Motor neuron (in vitro differentiated cells): ENCODE measurements around the gene CRIP2. TPM values are rescaled to one million over a fixed set of nuclear protein-coding genes. Genes with fewer than 3 reads are reported as not detected.

Source experiments
- ATAC-seq, 8 experiments: fragments of 200-7000 bp; cut with Tn5 transposase; replicated peaks in 6 of 8; 2 replicates each; pipeline ENCODE4 v1.8.0; 2021; ENCODE audit warnings: mild to moderate bottlenecking in 8 of 8, moderate library complexity in 8 of 8
- H3K27ac ChIP-seq, 2 donors: fragments of 250-450 bp; sonication (Bioruptor Pico); 2 replicates each; pipeline ENCODE4 v1.9.0; 2021; ENCODE audit warnings: antibody characterized with exemption in 2 of 2, mild to moderate bottlenecking in 2 of 2, moderate library complexity in 1 of 2
- H3K4me1 ChIP-seq, 2 donors: fragments of 250-450 bp; sonication (Bioruptor Pico); replicated peaks in 1 of 2; 2 replicates each; pipeline ENCODE4 v1.6.1; 2021; ENCODE audit warnings: antibody characterized with exemption in 2 of 2, mild to moderate bottlenecking in 2 of 2, moderate library complexity in 1 of 2
- H3K4me3 ChIP-seq, 5 donors: fragments of 250-450 bp; sonication (Bioruptor Pico); 2 replicates each; pipeline ENCODE4 v1.9.0; 2021; ENCODE audit warnings: antibody characterized with exemption in 5 of 5, mild to moderate bottlenecking in 5 of 5, moderate library complexity in 4 of 5
- WGBS, 10 experiments: fragments of 450-650 bp; shearing (Covaris generic); methylation state at CpG; one replicate each; pipeline ENCODE4 v1.0.0; 2022; 5-methylcytosine and 5-hydroxymethylcytosine counted together
- in situ Hi-C, 9 experiments: fragments of 400-800 bp; cut with MboI; loops; one replicate each; pipeline ENCODE4 v1.15.0; 2021; ENCODE audit warnings: low sequenced_read_pairs in 9 of 9, low pct_unique_long_range_greater_than_20kb in 2 of 9; ENCODE audit not compliant: unreplicated experiment in 9 of 9
- total RNA-seq, 8 experiments: library from RNA; unstranded; fragments of 300-600 nt; gene quantifications; 2 replicates each; pipeline versions ENCODE4 v1.2.3 to v1.2.4, GENCODE V29; 2022

CRIP2 gene
- total RNA-seq, 8 experiments from 2014 or later = 9.5 to 194 (median 55.0) TPM

- H3K4me3 ChIP-seq = no peak overlapping the region
- no peak for ATAC-seq
- no peaks in the 10 kb centered on the region for H3K4me1 ChIP-seq
- no peak overlapping the region for H3K27ac ChIP-seq
- 60 to 100% methylated on average over 1 to 2 of the region's 18 CpGs; no CpG with 5 or more reads in 8 of the 10 experiments for WGBS, 10 experiments
- in situ Hi-C loops = no loop called here
Observed at GRCh38 chr14:105458010-105458409, 16.6 kb upstream of the CRIP2 start.

DNA sequence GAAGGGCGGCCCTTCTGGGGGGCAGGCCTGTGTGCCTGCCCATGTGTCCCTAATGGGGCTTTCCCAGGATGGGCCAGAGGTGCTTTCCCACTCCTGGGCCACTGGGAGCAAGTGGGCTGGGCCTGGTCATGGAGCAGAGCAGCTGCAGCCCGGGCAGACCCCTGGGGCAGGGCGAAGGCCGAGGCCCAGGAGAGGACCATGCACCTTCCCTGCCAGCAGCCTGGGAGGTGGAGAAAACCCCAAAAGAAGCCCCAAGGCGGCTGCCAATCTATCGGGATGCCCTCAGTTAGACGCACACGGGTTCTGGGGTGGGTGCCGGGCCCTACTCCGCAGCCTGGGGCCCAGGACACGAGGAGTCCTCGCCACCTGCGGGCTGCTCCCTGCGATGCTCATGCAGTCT, 16.1 kb upstream of the CRIP2 start:
- in situ Hi-C loops = no loop called here
- Histone ChIP-seq H3K4me3 (no peak overlapping the region), H3K4me1 (no peaks in the 10 kb centered on the region), H3K27ac (no peak overlapping the region)
- no peak for ATAC-seq
- whole genome bisulfite sequencing, 10 experiments = 80 to 100% methylated on average over 1 of the region's 14 CpGs; no CpG with 5 or more reads in 8 of the 10 experiments

GRCh38 chr14:105460116-105460515, 14.5 kb upstream of the CRIP2 start:
- Histone ChIP-seq H3K4me3 (no peak overlapping the region), H3K4me1 (no peaks in the 10 kb centered on the region), H3K27ac (no peak overlapping the region)
- ATAC-seq = no peak
- WGBS, 10 experiments = 80% methylated on average over 2 of the region's 17 CpGs; no CpG with 5 or more reads in 9 of the 10 experiments
- in situ Hi-C loops = no loop called here

DNA sequence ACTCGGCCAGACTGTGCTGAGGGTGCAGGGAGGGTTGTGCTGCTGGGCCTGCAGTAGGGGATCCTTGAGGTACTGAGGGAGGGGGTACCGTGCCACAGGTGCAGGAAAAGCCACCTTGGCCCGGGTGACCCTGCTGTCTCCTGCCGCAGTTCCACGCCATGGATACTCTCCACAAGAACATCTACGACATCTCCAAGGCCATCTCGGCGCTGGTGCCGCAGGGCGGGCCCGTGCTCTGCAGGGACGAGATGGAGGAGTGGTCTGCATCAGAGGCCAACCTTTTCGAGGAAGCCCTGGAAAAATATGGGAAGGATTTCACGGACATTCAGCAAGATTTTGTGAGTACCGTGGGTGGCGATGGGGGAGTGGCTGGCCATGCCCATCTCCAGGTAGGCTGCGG, 14.0 kb upstream of the CRIP2 start:
- Histone ChIP-seq H3K4me3 (no peak overlapping the region), H3K27ac (no peak overlapping the region), H3K4me1 (no peaks in the 10 kb centered on the region)
- WGBS, 10 experiments = 89 to 100% (median 98%) methylated on average over 2 to 12 of the region's 17 CpGs; no CpG with 5 or more reads in 5 of the 10 experiments
- no peak for ATAC-seq
- in situ Hi-C loops = no loop called here

DNA sequence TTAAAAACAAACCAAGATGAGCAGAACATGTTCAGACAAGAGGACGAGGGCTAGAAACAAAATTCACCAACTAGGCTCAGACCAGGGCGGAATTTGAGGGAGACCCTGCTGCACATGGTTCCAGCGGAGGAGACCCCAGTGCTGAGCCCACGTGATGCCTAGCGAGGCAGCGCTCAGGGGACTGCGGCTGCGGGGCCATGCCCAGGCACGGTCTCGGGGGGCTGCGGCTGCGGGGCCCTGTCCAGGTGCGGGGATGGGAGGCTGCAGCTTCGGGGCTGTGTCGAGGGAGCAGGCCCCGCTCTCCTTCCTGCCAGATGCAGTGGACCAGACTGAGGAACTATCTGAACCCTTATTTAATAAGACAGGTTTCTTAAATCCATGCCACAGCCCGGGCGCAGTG, 12.7 kb upstream of the CRIP2 start:
- 80 to 100% (median 92%) methylated on average over 1 to 5 of the region's 18 CpGs; no CpG with 5 or more reads in 6 of the 10 experiments for WGBS, 10 experiments
- no peak for ATAC-seq
- H3K27ac ChIP-seq = no peak overlapping the region

DNA sequence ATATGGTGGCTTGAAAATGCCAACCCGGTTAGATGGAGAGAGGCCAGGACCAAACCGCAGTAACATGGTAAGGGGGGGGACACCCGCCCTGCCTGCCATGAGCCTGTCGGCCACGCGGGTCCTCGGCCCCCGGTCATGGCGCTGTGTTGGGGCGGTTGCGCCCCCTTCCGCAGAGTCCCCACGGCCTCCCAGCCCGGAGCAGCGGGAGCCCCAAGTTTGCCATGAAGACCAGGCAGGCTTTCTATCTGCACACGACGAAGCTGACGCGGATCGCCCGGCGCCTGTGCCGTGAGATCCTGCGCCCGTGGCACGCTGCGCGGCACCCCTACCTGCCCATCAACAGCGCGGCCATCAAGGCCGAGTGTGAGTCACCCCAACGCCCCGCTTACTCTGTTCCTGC, 10.1 kb upstream of the CRIP2 start:
- ATAC-seq = no peak
- H3K4me3 ChIP-seq = no peak overlapping the region
- WGBS, 10 experiments = 50 to 100% (median 98%) methylated on average over 2 to 14 of the region's 33 CpGs; no CpG with 5 or more reads in 6 of the 10 experiments
- H3K4me1 ChIP-seq = no peaks in the 10 kb centered on the region
- in situ Hi-C loops = no loop called here
- no peak overlapping the region for H3K27ac ChIP-seq

More for the DNA sequence above, 12.7 kb upstream of the CRIP2 start:
- Histone ChIP-seq H3K4me3 (no peak overlapping the region), H3K4me1 (no peaks in the 10 kb centered on the region)
- in situ Hi-C loops = no loop called here

DNA sequence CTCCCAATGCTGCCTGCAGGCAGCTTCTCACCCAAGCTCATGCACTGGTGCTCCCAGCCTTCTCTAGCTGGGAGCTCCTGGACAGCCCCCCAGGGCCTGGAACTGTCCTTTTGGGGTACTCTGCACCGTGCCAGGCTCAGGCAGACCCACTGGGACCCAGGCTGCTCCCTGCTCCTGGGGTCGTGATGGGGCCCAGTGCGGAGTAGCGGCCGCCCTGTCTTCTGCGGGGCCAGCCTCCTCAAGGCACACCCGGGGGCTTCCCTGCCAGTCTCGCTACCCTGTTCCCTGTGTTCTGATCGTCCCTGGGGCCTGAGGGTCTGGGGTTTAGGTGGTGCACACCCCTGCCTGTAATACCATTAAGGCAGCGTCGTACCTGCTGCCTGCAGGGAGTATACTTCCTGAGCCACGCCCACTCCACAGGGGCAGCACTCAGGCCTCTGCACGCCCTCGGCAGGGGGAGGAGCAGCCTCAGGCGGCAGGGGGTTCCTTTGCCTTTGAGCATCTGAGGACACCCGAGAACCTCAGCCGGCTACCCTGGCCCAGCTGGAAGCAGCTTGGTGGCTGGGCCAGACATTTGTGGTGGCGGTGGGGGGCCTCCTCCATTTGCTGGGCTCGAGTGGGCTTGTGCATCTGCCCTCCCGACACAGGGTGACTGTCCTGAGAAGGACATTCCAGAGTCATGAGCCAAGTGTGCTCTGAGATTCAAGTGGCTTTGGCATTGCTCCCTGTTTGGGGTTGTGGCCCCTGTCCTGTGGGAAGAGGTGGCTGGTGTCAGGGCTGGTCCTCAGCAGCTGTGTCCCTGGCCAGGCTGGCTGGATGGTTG, 9.2 kb upstream of the CRIP2 start:
- peaks cover under 1 to 2% of the 10 kb centered on the region in 2 donors for H3K4me1 ChIP-seq
- no peak overlapping the region for H3K4me3 ChIP-seq
- H3K27ac ChIP-seq = no peak overlapping the region
- in situ Hi-C loops = no loop called here
- ATAC-seq = no peak
- WGBS, 10 experiments = 47 to 81% (median 71%) methylated on average over 2 to 7 of the region's 20 CpGs; no CpG with 5 or more reads in 6 of the 10 experiments

DNA sequence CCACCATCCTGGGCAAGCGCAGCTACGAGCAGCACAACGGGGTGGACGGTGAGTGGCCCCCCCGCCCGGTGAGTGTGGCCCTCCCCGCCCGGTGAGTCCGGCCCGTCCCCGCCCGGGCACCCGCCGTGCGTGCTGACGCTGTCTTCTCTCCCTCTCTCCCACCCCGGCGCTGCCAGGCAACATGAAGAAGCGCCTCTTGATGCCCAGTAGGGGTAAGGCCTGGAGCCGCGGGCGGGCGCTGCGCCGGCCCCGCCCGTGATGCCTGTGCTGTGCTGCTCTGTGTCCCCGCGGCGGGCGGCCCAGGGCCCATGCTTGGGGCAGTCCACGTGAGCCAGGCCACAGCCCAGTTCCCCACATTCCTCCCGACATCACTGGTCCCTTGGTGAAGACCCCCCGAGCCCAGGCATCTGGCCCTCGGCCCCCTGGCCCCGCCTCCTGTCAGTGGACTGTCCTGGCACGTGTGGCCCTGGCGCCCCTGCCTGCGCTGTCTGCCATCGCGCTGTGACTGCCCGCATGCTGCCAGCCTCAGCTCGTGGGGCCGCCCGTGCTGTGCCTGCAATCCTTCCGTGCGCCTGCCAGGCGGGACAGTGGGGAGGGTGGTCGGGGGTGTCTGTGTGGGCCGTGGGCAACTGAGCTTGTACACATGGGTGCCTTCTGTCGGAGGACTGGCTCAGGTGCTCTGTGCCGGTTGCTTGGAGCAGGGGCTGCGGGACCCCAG, 7.9 kb upstream of the CRIP2 start:
- in situ Hi-C loops = no loop called here
- Histone ChIP-seq H3K27ac (no peak overlapping the region), H3K4me3 (no peak overlapping the region), H3K4me1 (peaks cover 13 to 15% of the 10 kb centered on the region in 2 donors)
- ATAC-seq = no peak
- 80 to 100% (median 97%) methylated on average over 1 to 7 of the region's 53 CpGs; no CpG with 5 or more reads in 7 of the 10 experiments for WGBS, 10 experiments

- ATAC-seq = no peak
- Histone ChIP-seq H3K4me1 (peaks cover 21 to 22% of the 10 kb centered on the region in 2 donors), H3K27ac (no peak overlapping the region), H3K4me3 (no peak overlapping the region)
- in situ Hi-C loops = no loop called here
- 67 to 93% (median 80%) methylated on average over 1 to 6 of the region's 20 CpGs; no CpG with 5 or more reads in 3 of the 10 experiments for WGBS, 10 experiments
Observed at GRCh38 chr14:105467249-105467941, 7.2 kb upstream of the CRIP2 start.

- WGBS, 10 experiments = 87 to 100% (median 100%) methylated on average over 1 to 3 of the region's 22 CpGs; no CpG with 5 or more reads in 7 of the 10 experiments
- in situ Hi-C loops = no loop called here
Observed at GRCh38 chr14:105467942-105468471, 6.6 kb upstream of the CRIP2 start.

GRCh38 chr14:105468621-105469241, 5.9 kb upstream of the CRIP2 start:
- Histone ChIP-seq H3K27ac (no peak overlapping the region), H3K4me3 (no peak overlapping the region), H3K4me1 (peaks cover 29 to 35% of the 10 kb centered on the region in 2 donors)
- no peak for ATAC-seq
- 95 to 100% methylated on average over 1 to 4 of the region's 19 CpGs; no CpG with 5 or more reads in 8 of the 10 experiments for WGBS, 10 experiments
- in situ Hi-C loops = no loop called here

More at GRCh38 chr14:105467942-105468471, 6.6 kb upstream of the CRIP2 start:
- no peak for ATAC-seq
- Histone ChIP-seq H3K4me1 (peaks cover 22 to 28% of the 10 kb centered on the region in 2 donors), H3K27ac (no peak overlapping the region), H3K4me3 (no peak overlapping the region)
